WTC11 (cell line): ENCODE measurements around the gene BUB1.
"Not testable (repeated sequence)": the region's sequence is repeated elsewhere in the genome, so short reads cannot be mapped to it uniquely, and the experiment has no call there.

Experiments used
- AR ChIP-seq: fragments of 250-450 bp; sonication (Bioruptor Pico); IDR thresholded peaks from 2 replicates; pipeline ENCODE4 v1.9.0; 2021; ENCODE audit warnings: mild to moderate bottlenecking
- CTCF ChIP-seq: fragments of 200-600 bp; IDR thresholded peaks from 2 replicates; pipeline ENCODE4 v1.8.0; 2022; ENCODE audit warnings: antibody characterized with exemption
- FOXK1 ChIP-seq: sonication (generic); formaldehyde crosslinking; IDR thresholded peaks from 2 replicates; pipeline ENCODE4 v1.8.0; 2022; ENCODE audit warnings: mild to moderate bottlenecking, moderate library complexity, missing genetic modification reagents
- FOXP1 ChIP-seq: sonication (generic); formaldehyde crosslinking; IDR thresholded peaks from 2 replicates; pipeline ENCODE4 v1.8.0; 2022; ENCODE audit warnings: missing genetic modification reagents, mild to moderate bottlenecking, moderate library complexity, borderline replicate concordance
- GRHL2 ChIP-seq: fragments of 250-450 bp; sonication (Bioruptor Pico); IDR thresholded peaks from 2 replicates; pipeline ENCODE4 v1.8.0; 2022; ENCODE audit warnings: mild to moderate bottlenecking, moderate library complexity; ENCODE audit not compliant: insufficient replicate concordance, severe bottlenecking
- IRF1 ChIP-seq: sonication (generic); formaldehyde crosslinking; IDR thresholded peaks from 2 replicates; pipeline ENCODE4 v1.8.0; 2023; ENCODE audit warnings: missing genetic modification reagents
- SMAD3 ChIP-seq: sonication (generic); formaldehyde crosslinking; IDR thresholded peaks from 2 replicates; pipeline ENCODE4 v1.8.0; 2022; ENCODE audit warnings: missing genetic modification reagents, mild to moderate bottlenecking, borderline replicate concordance
- SP1 ChIP-seq: sonication (generic); formaldehyde crosslinking; conservative IDR thresholded peaks from 2 replicates; pipeline ENCODE4 v1.8.1; 2022; ENCODE audit warnings: missing genetic modification reagents
- TP53 ChIP-seq: sonication (generic); formaldehyde crosslinking; IDR thresholded peaks from 2 replicates; pipeline ENCODE4 v1.8.1; 2023; ENCODE audit warnings: mild to moderate bottlenecking, missing genetic modification reagents

- not testable (repeated sequence) for TF ChIP-seq IRF1 (CRISPR knock-in tag); CTCF; GRHL2 (CRISPR knock-in tag); TP53 (CRISPR knock-in tag); FOXP1 (CRISPR knock-in tag); SMAD3; SP1 (CRISPR knock-in tag); AR (CRISPR knock-in tag); FOXK1 (CRISPR knock-in tag)
These were observed 73.8 kb downstream of the BUB1 start for GRCh38 chr2:110603917-110604591.
